GM12874 (cell line): Measurements from ENCODE around the gene XAGE1B.
"Not testable (repeated sequence)": the region's sequence is repeated elsewhere in the genome, so short reads cannot be mapped to it uniquely, and the experiment has no call there.

Experiments
- TF ChIP-seq, protein P1 (sequence below): IDR thresholded peaks from 2 replicates; pipeline ENCODE4 v1.5.1; 2011; ENCODE audit warnings: low read depth, mild to moderate bottlenecking, control low read depth, low read length, moderate library complexity; ENCODE audit not compliant: insufficient read depth

XAGE1B gene, protein sequence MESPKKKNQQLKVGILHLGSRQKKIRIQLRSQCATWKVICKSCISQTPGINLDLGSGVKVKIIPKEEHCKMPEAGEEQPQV

DNA sequence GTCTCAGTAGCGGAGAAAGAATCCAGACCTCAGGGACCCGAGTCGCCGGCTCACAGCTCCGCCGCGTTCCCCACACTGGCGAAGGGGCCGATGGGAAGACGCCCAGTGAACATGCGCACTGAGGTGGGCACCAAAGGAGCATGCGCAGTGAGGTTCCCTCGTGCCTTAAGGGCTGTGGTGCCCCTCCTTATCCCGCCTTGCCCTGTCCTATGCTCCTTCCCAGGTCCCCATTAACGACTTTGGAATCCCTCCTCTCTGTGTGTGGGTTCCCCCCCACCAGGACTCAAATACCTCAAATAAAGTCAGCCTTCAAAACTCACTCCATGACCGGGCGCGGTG lies at the start of gene XAGE1B:
XAGE1B (minus strand) TSS at position 77 of the 339 bp plus-strand sequence. CDS start 1,536 bp downstream, outside the sequence.
- TF ChIP-seq, protein P1, sequence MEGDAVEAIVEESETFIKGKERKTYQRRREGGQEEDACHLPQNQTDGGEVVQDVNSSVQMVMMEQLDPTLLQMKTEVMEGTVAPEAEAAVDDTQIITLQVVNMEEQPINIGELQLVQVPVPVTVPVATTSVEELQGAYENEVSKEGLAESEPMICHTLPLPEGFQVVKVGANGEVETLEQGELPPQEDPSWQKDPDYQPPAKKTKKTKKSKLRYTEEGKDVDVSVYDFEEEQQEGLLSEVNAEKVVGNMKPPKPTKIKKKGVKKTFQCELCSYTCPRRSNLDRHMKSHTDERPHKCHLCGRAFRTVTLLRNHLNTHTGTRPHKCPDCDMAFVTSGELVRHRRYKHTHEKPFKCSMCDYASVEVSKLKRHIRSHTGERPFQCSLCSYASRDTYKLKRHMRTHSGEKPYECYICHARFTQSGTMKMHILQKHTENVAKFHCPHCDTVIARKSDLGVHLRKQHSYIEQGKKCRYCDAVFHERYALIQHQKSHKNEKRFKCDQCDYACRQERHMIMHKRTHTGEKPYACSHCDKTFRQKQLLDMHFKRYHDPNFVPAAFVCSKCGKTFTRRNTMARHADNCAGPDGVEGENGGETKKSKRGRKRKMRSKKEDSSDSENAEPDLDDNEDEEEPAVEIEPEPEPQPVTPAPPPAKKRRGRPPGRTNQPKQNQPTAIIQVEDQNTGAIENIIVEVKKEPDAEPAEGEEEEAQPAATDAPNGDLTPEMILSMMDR, result not testable (repeated sequence)

- TF ChIP-seq, protein P1, result no peak
Observed at GRCh38 chrX:52563105-52563504, 46.2 kb upstream of the XAGE1B start.

DNA sequence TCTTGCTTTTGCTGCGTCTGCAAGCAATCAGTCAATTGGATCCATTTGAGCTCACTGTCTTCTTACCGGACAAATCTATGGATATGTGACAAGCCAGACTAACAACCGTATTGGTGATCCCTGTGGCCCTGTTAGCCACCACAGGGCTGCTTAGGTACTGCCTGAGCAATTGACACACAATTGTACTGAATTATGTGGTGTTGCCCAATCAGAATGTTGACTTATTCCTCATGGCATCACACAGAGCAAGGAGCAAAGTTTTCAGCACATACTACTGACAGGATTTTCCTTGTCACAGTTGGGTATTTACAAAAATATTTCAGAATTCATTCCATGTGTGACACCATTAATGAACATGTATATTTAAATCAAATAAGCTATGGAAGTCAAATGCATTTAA lies 41.3 kb upstream of the XAGE1B start:
- TF ChIP-seq, protein P1, result no peak

- TF ChIP-seq, protein P1, result no peak
Observed at GRCh38 chrX:52556741-52557140, 39.9 kb upstream of the XAGE1B start.

- TF ChIP-seq, protein P1, result no peak
Observed at GRCh38 chrX:52553995-52554642, 37.3 kb upstream of the XAGE1B start.

DNA sequence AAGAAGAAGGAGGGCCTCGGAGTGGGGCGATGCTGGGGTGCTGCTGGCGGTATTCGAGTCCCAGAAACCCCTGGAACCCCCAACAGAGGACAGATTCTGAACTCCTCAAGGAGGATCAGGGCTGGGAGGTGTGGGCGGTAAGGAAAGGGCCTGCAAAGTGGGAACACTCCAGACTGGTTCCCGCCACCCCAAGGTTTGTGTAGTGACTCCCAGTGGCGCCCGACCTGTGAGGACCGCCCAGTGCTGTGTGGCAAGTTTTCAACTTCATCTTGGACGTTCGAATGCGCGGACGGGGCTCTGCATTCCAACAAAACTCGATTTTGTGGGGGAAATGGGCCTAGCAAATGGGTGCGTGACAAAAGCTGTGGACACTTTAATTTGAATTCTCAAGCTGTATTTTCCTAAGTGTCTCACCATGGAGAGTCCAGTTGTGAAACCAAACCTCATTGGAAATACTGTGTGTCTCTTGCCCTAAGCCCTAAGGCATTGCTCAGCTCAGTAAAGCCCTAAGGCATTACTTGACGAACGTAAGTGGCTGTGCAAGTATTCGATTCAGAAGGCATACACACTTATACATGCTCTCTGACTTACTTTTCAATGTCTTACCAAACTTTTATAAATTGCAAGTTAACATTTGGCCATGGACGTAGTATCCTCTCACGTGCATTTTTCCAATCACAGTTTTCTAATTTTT lies 27.4 kb upstream of the XAGE1B start:
- TF ChIP-seq, protein P1, result no peak

GRCh38 chrX:52542311-52542710 lies 25.4 kb upstream of the XAGE1B start:
- TF ChIP-seq, protein P1, result no peak
